SKM-1 (cell line): ENCODE results near the gene AUTS2.

Experiments
- DNase-seq: peaks from one replicate; lab custom pipeline; 2025; ENCODE audit not compliant: unreplicated experiment; lab: John Stamatoyannopoulos, UW

Gene AUTS2

GRCh38 chr7:70684173-70684572 lies 1085.9 kb downstream of the AUTS2 start:
- no peak for DNase-seq

- no peak for DNase-seq
Measured at GRCh38 chr7:70693321-70693685, 1095.0 kb downstream of the AUTS2 start.

GRCh38 chr7:70693686-70694433 lies 1095.6 kb downstream of the AUTS2 start:
- no peak for DNase-seq

- DNase-seq, result no peak
Measured at GRCh38 chr7:70694434-70694970, 1096.2 kb downstream of the AUTS2 start.

- no peak for DNase-seq
Measured at GRCh38 chr7:70694971-70695794, 1096.9 kb downstream of the AUTS2 start.

GRCh38 chr7:70695795-70696083 lies 1097.5 kb downstream of the AUTS2 start:
- DNase-seq, result no peak

GRCh38 chr7:70696201-70696754 lies 1098.0 kb downstream of the AUTS2 start:
- DNase-seq, result no peak

- DNase-seq, result no peak
Measured at GRCh38 chr7:70698219-70698832, 1100.1 kb downstream of the AUTS2 start.

GRCh38 chr7:70699271-70699670 lies 1101.0 kb downstream of the AUTS2 start:
- DNase-seq, result no peak

GRCh38 chr7:70700055-70700940 lies 1102.0 kb downstream of the AUTS2 start:
- DNase-seq, result no peak

- no peak for DNase-seq
Measured at GRCh38 chr7:70700941-70701425, 1102.7 kb downstream of the AUTS2 start.

- DNase-seq, result no peak
Measured at GRCh38 chr7:70701477-70701876, 1103.2 kb downstream of the AUTS2 start.

- no peak for DNase-seq
Measured at GRCh38 chr7:70701991-70702390, 1103.7 kb downstream of the AUTS2 start.

GRCh38 chr7:70703785-70704184 lies 1105.5 kb downstream of the AUTS2 start:
- DNase-seq, result no peak

- DNase-seq, result no peak
Measured at GRCh38 chr7:70704831-70705346, 1106.6 kb downstream of the AUTS2 start.

GRCh38 chr7:70706204-70706603 lies 1107.9 kb downstream of the AUTS2 start:
- no peak for DNase-seq

- DNase-seq, result no peak
Measured at GRCh38 chr7:70706698-70707097, 1108.4 kb downstream of the AUTS2 start.

- no peak for DNase-seq
Measured at GRCh38 chr7:70707823-70708243, 1109.6 kb downstream of the AUTS2 start.

GRCh38 chr7:70710011-70710480 lies 1111.8 kb downstream of the AUTS2 start:
- DNase-seq, result no peak

GRCh38 chr7:70710651-70711050 lies 1112.4 kb downstream of the AUTS2 start:
- DNase-seq, result no peak
